Activated CD4-positive, alpha-beta T cell treated with anti-CD3 and anti-CD28 coated beads, Interleukin-2, amount 10 ng/mL, durations not matched to agents 24 days and 14 days (primary cell): ENCODE data around the gene VTN. TPM values are rescaled to one million over a fixed set of nuclear protein-coding genes. Genes with fewer than 3 reads are reported as not detected.

Experiments used
- DNase-seq: peaks from one replicate; pipeline ENCODE4 v3.0.0; 2022
- H3K27ac Mint-ChIP-seq: one replicate; pipeline ENCODE4 v1.8.0; 2022; ENCODE audit warnings: mild to moderate bottlenecking, mixed read lengths
- H3K27me3 Mint-ChIP-seq: one replicate; pipeline ENCODE4 v1.8.0; 2022; ENCODE audit warnings: mixed read lengths
- H3K36me3 Mint-ChIP-seq: one replicate; pipeline ENCODE4 v1.8.0; 2022; ENCODE audit warnings: low read depth, mild to moderate bottlenecking, mixed read lengths
- H3K4me1 Mint-ChIP-seq: one replicate; pipeline ENCODE4 v1.8.0; 2021; ENCODE audit warnings: mixed read lengths
- H3K4me3 Mint-ChIP-seq: one replicate; pipeline ENCODE4 v1.8.0; 2022; ENCODE audit warnings: mild to moderate bottlenecking, moderate library complexity, mixed read lengths
- H3K9me3 Mint-ChIP-seq: one replicate; pipeline ENCODE4 v1.8.0; 2021; ENCODE audit warnings: mixed read lengths
- intact Hi-C: fragments of 100-400 bp; cut with micrococcal nuclease; formaldehyde crosslinking; loops from one replicate; pipeline ENCODE4 v1.15.1; 2023
- total RNA-seq: library from RNA; stranded (reverse); gene quantifications from 2 replicates; pipeline ENCODE4 v1.2.3, GENCODE V29; 2022

The VTN gene
- total RNA-seq, 1 donor from 2014 or later: 0.23 TPM

DNA sequence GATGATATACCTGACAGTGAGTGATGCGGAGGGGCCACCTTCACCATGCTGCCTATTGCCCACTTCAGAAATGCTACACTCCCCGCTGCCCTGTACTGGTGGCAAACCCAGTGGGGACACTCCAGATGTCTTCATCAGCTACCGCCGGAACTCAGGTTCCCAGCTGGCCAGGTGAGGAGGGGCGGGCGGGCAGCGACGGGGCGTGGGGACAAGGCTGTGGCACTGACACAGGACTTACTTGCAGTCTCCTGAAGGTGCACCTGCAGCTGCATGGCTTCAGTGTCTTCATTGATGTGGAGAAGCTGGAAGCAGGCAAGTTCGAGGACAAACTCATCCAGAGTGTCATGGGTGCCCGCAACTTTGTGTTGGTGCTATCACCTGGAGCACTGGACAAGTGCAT lies 18.0 kb upstream of the VTN start:
- H3K27me3 Mint-ChIP-seq: no peaks in the 10 kb centered on the region
- no peak overlapping the region for H3K27ac Mint-ChIP-seq
- H3K4me1 Mint-ChIP-seq: peaks cover 14% of the 10 kb centered on the region
- DNase-seq: no peak
- H3K9me3 Mint-ChIP-seq: no peaks in the 10 kb centered on the region
- H3K4me3 Mint-ChIP-seq: no peak overlapping the region
- intact Hi-C loops: no loop called here
- H3K36me3 Mint-ChIP-seq: peaks cover 43% of the 10 kb centered on the region

DNA sequence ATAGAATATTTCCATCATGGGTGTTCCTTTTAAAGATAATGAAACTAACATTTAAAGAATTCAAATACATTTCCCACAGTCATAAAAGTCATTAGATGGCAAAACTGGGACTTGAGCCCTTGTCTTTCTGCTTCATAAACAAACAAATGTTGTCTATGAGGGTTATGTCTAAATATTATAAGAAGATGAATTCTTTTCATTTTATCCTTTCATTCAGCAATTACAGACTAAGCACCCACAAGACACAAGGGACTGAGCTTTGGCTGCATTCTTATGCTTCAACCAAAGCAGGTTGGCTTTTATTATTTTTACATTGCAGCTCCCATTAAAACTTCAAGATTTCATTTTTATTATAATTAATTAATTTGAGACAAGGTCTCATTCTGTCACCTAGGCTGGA lies 16.3 kb upstream of the VTN start:
- intact Hi-C loops: no loop called here
- Mint-ChIP-seq H3K36me3 (peaks cover 42% of the 10 kb centered on the region), H3K4me1 (peaks cover 19% of the 10 kb centered on the region), H3K4me3 (no peak overlapping the region), H3K27me3 (peaks cover 7% of the 10 kb centered on the region), H3K9me3 (no peaks in the 10 kb centered on the region), H3K27ac (no peak overlapping the region)
- DNase-seq: no peak

DNA sequence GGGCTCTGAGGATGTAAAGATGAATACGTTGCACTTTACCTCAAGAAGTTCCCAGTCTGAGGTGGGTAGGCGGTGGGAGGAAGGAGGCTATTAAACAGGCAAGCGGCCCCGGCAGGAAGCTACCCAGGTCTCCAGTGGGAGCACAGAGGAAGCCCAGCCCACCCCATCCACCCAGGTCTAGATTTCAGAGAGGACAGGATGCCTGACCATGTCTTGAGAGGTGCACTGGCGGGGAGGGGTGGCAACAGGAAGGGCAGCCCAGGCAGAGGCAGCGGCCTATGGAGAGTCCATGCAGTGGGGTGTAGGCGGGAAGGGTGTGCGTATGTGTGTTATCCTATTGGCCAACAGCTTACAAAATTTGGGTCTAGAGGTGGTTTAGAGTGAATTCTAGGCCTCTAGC lies 15.3 kb upstream of the VTN start:
- peaks cover 20% of the 10 kb centered on the region for H3K4me1 Mint-ChIP-seq
- H3K4me3 Mint-ChIP-seq: peak overlapping the region; percentile 93
- intact Hi-C loops: no loop called here
- no peaks in the 10 kb centered on the region for H3K9me3 Mint-ChIP-seq
- H3K27me3 Mint-ChIP-seq: peaks cover 8% of the 10 kb centered on the region
- no peak for DNase-seq
- peaks cover 34% of the 10 kb centered on the region for H3K36me3 Mint-ChIP-seq
- peak overlapping the region; percentile 86 for H3K27ac Mint-ChIP-seq

DNA sequence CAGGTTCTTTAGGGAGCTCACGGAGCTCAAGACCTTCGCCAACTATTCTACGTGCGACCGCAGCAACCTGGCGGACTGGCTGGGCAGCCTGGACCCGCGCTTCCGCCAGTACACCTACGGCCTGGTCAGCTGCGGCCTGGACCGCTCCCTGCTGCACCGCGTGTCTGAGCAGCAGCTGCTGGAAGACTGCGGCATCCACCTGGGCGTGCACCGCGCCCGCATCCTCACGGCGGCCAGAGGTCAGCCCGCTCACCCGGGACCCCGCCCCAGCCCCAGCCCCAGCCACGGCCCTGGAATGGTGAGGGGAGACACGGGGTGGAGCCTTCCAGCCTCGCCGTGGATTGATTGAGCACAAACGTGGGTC lies 14.9 kb upstream of the VTN start:
- intact Hi-C loops: no loop called here
- Mint-ChIP-seq H3K36me3 (peaks cover 32% of the 10 kb centered on the region), H3K4me3 (peak overlapping the region; percentile 93), H3K27me3 (peaks cover 8% of the 10 kb centered on the region), H3K27ac (peak overlapping the region; percentile 86), H3K9me3 (no peaks in the 10 kb centered on the region), H3K4me1 (peaks cover 23% of the 10 kb centered on the region)
- peak; percentile 71 for DNase-seq

DNA sequence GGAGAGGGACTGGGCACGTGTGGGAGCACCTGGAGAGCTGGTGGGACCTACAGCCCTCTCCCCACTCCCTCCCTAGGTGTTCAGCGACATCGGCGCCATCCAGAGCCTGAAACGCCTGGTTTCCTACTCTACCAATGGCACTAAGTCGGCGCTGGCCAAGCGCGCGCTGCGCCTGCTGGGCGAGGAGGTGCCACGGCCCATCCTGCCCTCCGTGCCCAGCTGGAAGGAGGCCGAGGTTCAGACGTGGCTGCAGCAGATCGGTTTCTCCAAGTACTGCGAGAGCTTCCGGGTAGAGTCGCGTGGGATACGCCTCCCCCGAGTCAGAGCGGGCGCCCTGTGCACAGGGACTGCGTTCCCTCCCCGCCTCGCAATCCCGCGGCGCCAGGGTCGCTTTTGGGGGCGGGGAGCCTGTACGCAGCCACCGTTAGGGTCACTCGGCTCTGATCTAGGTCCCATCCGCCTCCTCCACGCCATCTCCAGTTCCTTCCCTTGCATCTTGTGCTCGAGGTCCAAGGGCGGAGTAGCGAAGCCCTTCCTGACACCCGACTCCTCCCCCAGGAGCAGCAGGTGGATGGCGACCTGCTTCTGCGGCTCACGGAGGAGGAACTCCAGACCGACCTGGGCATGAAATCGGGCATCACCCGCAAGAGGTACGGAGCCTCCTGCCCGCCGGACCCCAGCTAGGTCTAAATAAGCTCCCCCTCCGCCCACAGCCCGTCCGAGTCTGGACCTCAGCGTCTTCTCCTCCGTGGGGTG lies 14.4 kb upstream of the VTN start:
- peak; percentile 91 for DNase-seq
- Mint-ChIP-seq H3K4me3 (peak overlapping the region; percentile 93), H3K27me3 (peaks cover 8% of the 10 kb centered on the region), H3K9me3 (no peaks in the 10 kb centered on the region), H3K27ac (peak overlapping the region; percentile 86), H3K36me3 (peaks cover 27% of the 10 kb centered on the region), H3K4me1 (peaks cover 23% of the 10 kb centered on the region)
- intact Hi-C loops: loop anchor here (1.0 kb wide), 1 partner anchor 12 kb away; no protein-coding TSS in a partner anchor

DNA sequence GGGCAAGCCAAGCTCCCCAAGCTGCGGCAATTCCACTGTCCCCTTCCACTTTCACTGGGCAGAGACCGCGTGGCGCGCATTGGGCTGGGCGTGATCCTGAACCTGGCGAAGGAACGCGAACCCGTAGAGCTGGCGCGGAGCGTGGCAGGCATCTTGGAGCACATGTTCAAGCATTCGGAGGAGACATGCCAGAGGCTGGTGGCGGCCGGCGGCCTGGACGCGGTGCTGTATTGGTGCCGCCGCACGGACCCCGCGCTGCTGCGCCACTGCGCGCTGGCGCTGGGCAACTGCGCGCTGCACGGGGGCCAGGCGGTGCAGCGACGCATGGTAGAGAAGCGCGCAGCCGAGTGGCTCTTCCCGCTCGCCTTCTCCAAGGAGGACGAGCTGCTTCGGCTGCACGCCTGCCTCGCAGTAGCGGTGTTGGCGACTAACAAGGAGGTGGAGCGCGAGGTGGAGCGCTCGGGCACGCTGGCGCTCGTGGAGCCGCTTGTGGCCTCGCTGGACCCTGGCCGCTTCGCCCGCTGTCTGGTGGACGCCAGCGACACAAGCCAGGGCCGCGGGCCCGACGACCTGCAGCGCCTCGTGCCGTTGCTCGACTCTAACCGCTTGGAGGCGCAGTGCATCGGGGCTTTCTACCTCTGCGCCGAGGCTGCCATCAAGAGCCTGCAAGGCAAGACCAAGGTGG lies 11.2 kb upstream of the VTN start:
- peak; percentile 75 for DNase-seq
- peaks cover 18% of the 10 kb centered on the region for H3K36me3 Mint-ChIP-seq
- peaks cover 23% of the 10 kb centered on the region for H3K4me1 Mint-ChIP-seq
- intact Hi-C loops: no loop called here
- H3K27ac Mint-ChIP-seq: no peak overlapping the region
- peak overlapping the region; percentile 23 for H3K4me3 Mint-ChIP-seq
- H3K9me3 Mint-ChIP-seq: no peaks in the 10 kb centered on the region
- H3K27me3 Mint-ChIP-seq: peaks cover 8% of the 10 kb centered on the region

DNA sequence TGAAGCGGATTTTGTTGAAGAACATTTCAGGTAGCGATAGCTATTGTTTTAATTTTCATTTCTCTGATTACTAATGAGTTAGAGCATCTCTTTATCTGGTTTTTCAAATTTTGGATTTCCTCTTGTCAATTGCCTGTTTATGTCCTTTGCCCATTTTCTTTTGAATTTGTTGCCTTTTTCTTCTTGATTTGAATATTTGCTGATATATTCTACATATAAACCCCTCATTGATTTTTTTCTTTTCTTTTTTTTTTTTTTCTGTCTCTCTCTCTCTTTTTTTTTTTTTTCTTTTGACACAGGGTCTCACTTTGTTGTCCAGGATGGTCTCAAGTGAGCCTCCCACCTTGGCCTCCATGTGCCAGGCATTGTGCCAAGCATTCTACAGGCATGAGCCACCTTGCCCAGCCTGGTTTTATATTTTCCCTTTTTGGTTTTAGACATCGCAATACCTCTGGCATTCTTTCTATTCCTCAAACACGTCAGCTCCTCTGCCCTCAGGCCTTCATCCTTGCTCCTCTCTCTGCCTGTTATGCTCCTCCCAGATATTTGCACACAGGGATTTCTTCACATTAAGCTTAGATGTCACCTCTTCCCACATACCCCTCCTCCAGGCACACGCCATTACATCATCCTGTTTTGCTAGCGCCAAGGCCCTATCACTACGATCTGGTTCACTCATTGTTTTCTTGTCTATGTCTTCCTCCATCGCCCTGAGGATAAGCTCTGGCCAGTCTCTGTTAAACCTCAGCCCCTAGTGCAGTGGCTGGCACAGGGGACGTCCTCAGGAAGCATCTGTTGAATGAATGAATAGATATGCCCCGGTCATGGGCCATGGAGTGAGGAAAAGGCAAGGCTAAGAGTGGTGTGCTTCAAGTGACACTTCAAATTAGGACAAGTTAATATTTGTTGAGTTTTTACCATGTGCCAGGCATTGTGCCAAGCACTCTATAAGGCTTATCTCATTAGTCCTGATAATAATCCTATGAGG lies 10.0 kb upstream of the VTN start:
- Mint-ChIP-seq H3K9me3 (no peaks in the 10 kb centered on the region), H3K27ac (no peak overlapping the region), H3K27me3 (peaks cover 8% of the 10 kb centered on the region), H3K4me1 (peaks cover 19% of the 10 kb centered on the region), H3K36me3 (peaks cover 15% of the 10 kb centered on the region), H3K4me3 (no peak overlapping the region)
- intact Hi-C loops: no loop called here
- DNase-seq: no peak

DNA sequence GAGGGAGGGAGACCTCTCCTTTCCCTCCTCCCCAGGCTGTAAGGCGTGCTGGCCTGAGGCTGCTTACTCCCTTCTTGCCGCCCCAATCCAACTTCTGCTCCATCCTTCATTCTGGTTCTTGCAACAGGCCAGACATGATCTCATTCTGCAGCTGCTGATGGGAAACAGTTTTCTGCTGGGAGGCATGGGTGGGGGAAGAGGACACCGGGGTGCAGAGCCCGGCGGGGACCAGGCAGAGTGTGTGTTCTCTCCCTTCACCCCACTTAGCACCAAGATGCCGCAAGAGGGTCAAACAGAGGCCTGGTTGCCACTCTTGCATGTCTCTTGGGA lies 2.8 kb upstream of the VTN start:
- Mint-ChIP-seq H3K4me3 (peak overlapping the region; percentile 85), H3K27ac (peak overlapping the region; percentile 84)

DNA sequence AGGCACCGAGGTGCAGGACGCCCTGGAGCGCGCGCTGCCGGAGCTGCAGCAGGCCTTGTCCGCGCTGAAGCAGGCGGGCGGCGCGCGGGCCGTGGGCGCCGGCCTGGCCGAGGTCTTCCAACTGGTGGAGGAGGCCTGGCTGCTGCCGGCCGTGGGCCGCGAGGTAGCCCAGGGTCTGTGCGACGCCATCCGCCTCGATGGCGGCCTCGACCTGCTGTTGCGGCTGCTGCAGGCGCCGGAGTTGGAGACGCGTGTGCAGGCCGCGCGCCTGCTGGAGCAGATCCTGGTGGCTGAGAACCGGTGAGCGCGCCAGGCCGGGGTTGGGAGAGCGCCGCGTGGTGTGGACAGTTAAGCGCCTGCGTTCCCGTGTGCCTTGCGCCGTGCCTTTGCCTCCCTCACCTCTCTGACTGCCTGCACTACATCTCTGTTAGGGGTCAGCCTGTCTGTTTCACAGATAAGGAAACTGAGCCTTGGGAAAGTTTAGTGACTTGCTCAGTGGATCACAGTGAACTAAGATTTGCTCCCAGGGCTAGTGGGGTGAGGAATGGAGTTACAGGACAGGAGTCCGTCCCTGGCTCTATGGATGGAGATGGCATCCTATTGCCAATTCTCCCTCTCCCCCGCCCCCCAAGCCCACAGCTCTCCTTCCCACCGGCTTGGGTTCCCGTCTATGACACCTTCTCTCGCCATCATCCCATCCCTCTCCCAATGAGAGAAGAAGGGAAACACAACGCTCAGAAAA lies 2.3 kb upstream of the VTN start:
- H3K4me1 Mint-ChIP-seq: peaks cover 21% of the 10 kb centered on the region
- H3K36me3 Mint-ChIP-seq: peaks cover 9% of the 10 kb centered on the region
- H3K9me3 Mint-ChIP-seq: no peaks in the 10 kb centered on the region
- H3K4me3 Mint-ChIP-seq: peak overlapping the region; percentile 85
- peak; percentile 76 for DNase-seq
- peak overlapping the region; percentile 84 for H3K27ac Mint-ChIP-seq
- no peaks in the 10 kb centered on the region for H3K27me3 Mint-ChIP-seq
- intact Hi-C loops: loop anchor here (1.0 kb wide), 1 partner anchor 12 kb away; no protein-coding TSS in a partner anchor

More for the DNA sequence above, 2.8 kb upstream of the VTN start:
- intact Hi-C loops: loop anchor here (1.0 kb wide), 1 partner anchor 11 kb away; no protein-coding TSS in a partner anchor
- Mint-ChIP-seq H3K9me3 (no peaks in the 10 kb centered on the region), H3K36me3 (peaks cover 9% of the 10 kb centered on the region), H3K4me1 (peaks cover 21% of the 10 kb centered on the region), H3K27me3 (no peaks in the 10 kb centered on the region)
- no peak for DNase-seq

DNA sequence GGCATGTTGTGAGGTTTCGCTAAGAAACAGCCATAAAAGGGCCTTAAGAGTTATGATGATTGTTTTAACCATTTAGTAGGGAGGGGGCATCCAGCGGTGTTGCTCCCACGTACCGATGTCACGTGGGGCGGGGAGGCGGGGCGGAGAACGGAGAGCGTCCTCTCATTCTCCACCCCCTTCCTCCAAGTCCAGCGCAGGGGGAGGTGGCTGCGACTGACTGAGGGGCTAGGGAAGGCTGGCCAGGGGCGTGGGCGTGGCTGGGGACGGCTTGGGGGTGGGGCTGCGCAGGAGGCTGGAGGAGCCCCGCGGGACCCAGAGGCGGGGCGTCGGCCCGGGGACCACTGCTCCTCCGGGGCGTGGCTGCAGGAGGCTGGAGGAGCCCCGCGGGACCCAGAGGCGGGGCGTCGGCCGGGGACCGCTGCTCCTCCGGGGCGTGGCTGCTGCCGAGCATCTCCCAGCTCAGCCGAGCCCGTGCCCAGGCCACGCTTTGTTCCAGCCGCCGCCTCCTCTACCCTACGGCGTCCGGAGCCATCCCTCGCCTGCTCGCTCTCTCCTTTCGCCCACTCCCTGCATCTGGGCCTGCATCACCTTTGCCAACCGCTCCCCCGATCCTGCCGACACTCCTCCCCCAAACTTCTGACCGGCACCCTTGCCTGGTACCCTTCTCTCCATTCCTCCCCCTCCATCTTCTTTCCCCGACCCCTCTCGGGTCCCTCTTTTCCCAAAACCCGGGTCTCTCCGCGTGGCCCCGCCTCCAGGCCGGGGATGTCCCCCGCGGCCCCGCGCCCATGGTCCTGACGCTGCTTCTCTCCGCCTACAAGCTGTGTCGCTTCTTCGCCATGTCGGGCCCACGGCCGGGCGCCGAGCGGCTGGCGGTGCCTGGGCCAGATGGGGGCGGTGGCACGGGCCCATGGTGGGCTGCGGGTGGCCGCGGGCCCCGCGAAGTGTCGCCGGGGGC lies 1.4 kb upstream of the VTN start, which contains the start of gene SARM1:
Gene SARM1 (plus strand): TSS at position 450 of the 958 bp plus-strand sequence. CDS start 339 bp downstream, at position 789.
- Mint-ChIP-seq H3K9me3 (no peaks in the 10 kb centered on the region), H3K27me3 (no peaks in the 10 kb centered on the region), H3K4me1 (peaks cover 21% of the 10 kb centered on the region), H3K27ac (peak within 1 kb of the TSS; percentile 91), H3K36me3 (peaks cover 9% of the 10 kb centered on the region), H3K4me3 (peak within 1 kb of the TSS; percentile 85)
- intact Hi-C loops: loop anchor here (1.0 kb wide), 4 partner anchors 13 to 330 kb away; partner anchors contain the start of genes IFT20, POLDIP2 and TNFAIP1
- peak; percentile 96 for DNase-seq

DNA sequence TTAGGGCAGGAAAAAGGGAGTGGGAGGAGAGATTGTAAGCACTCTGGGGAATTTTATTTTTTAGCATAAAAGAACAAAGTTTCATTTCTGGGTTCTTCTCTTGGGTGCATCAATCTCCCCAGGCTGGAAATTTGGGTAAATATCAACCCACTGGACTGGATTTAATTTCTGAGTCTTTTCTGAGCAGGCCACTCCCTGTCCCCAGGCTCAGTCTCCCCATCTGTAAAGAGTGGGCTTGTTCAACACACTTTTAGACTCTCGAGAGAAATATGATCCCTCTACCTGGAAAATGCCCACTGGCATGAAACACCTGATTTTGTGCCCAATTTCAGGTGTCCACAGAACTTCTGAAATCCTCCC lies 617 bp upstream of the VTN start:
- no peak for DNase-seq
- H3K27me3 Mint-ChIP-seq: no peaks in the 10 kb centered on the region
- peak overlapping the region; percentile 85 for H3K4me3 Mint-ChIP-seq
- no peaks in the 10 kb centered on the region for H3K9me3 Mint-ChIP-seq
- no peak overlapping the region for H3K27ac Mint-ChIP-seq
- peaks cover 9% of the 10 kb centered on the region for H3K36me3 Mint-ChIP-seq
- intact Hi-C loops: loop anchor here (1.0 kb wide), 3 partner anchors 13 to 329 kb away; partner anchors contain the start of genes IFT20, POLDIP2 and TNFAIP1
- peaks cover 21% of the 10 kb centered on the region for H3K4me1 Mint-ChIP-seq

DNA sequence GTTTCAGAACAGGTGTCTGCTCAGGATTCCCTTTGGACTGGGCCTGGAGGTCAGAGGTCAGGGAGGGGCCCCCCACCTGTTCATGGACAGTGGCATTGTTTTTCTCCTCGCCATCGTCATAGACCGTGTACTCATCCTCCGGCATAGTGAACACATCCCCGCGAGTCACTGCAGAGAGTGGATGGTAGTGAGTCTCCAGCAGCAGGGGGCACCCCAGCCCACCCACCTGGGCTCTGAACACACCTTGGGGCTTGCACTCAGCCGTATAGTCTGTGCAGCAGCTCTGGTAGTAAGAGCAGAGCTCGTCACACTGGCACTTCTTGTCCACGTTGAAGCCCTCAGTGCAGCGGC lies 448 bp downstream of the VTN start:
- DNase-seq: no peak
- Mint-ChIP-seq H3K4me3 (no peak overlapping the region), H3K27ac (no peak overlapping the region), H3K9me3 (no peaks in the 10 kb centered on the region), H3K36me3 (peaks cover 6% of the 10 kb centered on the region), H3K4me1 (peaks cover 21% of the 10 kb centered on the region), H3K27me3 (no peaks in the 10 kb centered on the region)
- intact Hi-C loops: no loop called here
